Spleen (tissue), 11 donors: Measurements from ENCODE around the gene SMARCA4. TPM values are rescaled to one million over a fixed set of nuclear protein-coding genes. Genes with fewer than 3 reads are reported as not detected.

Source experiments
- DNase-seq: peaks from one replicate; pipeline ENCODE4 v3.0.0-alpha.2; 2020
- H3K27ac ChIP-seq, 8 donors: fragments of 200-600 bp; sonication (generic) in 7 of 8; 1 replicate in 4 of 8; 2 replicates in 4 of 8; pipeline versions ENCODE4 v1.5.0 to v1.8.0; 2016 to 2021; ENCODE audit warnings: inconsistent platforms in 4 of 8, mild to moderate bottlenecking in 4 of 8, moderate library complexity in 1 of 8
- H3K27me3 ChIP-seq, 7 donors: fragments of 200-600 bp; sonication (generic) in 6 of 7; replicated peaks in 1 of 7; 1 replicate in 4 of 7; 2 replicates in 3 of 7; pipeline versions ENCODE4 v1.5.0 to v1.8.0; 2016 to 2021; ENCODE audit warnings: inconsistent platforms in 3 of 7, mild to moderate bottlenecking in 1 of 7
- H3K36me3 ChIP-seq, 6 donors: fragments of 200-600 bp; sonication (generic) in 5 of 6; 1 replicate in 4 of 6; 2 replicates in 2 of 6; pipeline versions ENCODE4 v1.5.0 to v1.8.0; 2016 to 2021; ENCODE audit warnings: inconsistent platforms in 2 of 6
- H3K4me1 ChIP-seq, 6 donors: fragments of 200-600 bp; sonication (generic) in 5 of 6; 1 replicate in 3 of 6; 2 replicates in 3 of 6; pipeline versions ENCODE4 v1.5.0 to v1.8.0; 2016 to 2021; ENCODE audit warnings: inconsistent platforms in 3 of 6
- H3K4me3 ChIP-seq, 8 donors: fragments of 200-600 bp; sonication (generic) in 7 of 8; 1 replicate in 4 of 8; 2 replicates in 4 of 8; pipeline versions ENCODE4 v1.5.0 to v1.8.0; 2016 to 2021; ENCODE audit warnings: inconsistent platforms in 4 of 8, mild to moderate bottlenecking in 4 of 8, moderate library complexity in 2 of 8
- H3K9me3 ChIP-seq, 8 donors: fragments of 200-600 bp; sonication (generic) in 7 of 8; 1 replicate in 4 of 8; 2 replicates in 4 of 8; pipeline versions ENCODE4 v1.5.0 to v1.8.0; 2016 to 2021; ENCODE audit warnings: inconsistent platforms in 4 of 8
- POLR2A ChIP-seq, 3 donors: fragments of 450-650 bp; IDR thresholded peaks; one replicate each; pipeline ENCODE4 v1.5.1; 2017; ENCODE audit warnings: antibody characterized with exemption in 3 of 3, mild to moderate bottlenecking in 1 of 3
- POLR2AphosphoS5 ChIP-seq, 3 donors: sonication (generic); formaldehyde crosslinking; IDR thresholded peaks; one replicate each; pipeline ENCODE4 v1.5.1; 2017; ENCODE audit warnings: antibody characterized with exemption in 3 of 3
- WGBS, 5 donors: extraction: QIAGEN DNeasy Blood & Tissue Kit in 3 of 5; methylation state at CpG; one replicate each; pipeline versions ENCODE4 v1.1.5 to v1.1.7; 2013 to 2018; 5-methylcytosine and 5-hydroxymethylcytosine counted together
- intact Hi-C: fragments of 100-400 bp; cut with DNase I; formaldehyde crosslinking; loops from one replicate; pipeline ENCODE4 v1.15.0; 2023; ENCODE audit warnings: low total_unique reads
- polyA plus RNA-seq, 3 donors: library from polyadenylated mRNA; stranded (reverse); fragments of 200-250 nt; gene quantifications; one replicate each; pipeline ENCODE4 v1.2.1, GENCODE V29; 2013
- small RNA-seq, 4 donors: library from RNA; depleted of rRNA; stranded (forward); fragments of <200 nt; gene quantifications; one replicate each; pipeline ENCODE3, GENCODE V24; 2016
- total RNA-seq, 7 donors: library from RNA; depleted of rRNA in 3 of 7; stranded (reverse); fragments of >200 nt in 3 of 7; fragmentation: NEBNext Ultra II Directional in 4 of 7; extraction: Animal tissue kit (Norgen Biotek cat#: 25700) in 4 of 7; gene quantifications; one replicate each; pipeline versions ENCODE4 v1.1.0 to v1.2.1, GENCODE V29; 2016 to 2021
- TF ChIP-seq, protein P1 (sequence below), 11 experiments: fragments of 200-600 bp in 7 of 11; fragments of 450-650 bp in 4 of 11; sonication (generic) in 4 of 11; IDR thresholded peaks in 8 of 11; conservative IDR thresholded peaks in 3 of 11; 1 replicate in 7 of 11; 2 replicates in 4 of 11; pipeline versions ENCODE4 v1.4.0 to v1.8.0; 2016 to 2021; ENCODE audit warnings: antibody characterized with exemption in 11 of 11, inconsistent platforms in 4 of 11, mild to moderate bottlenecking in 1 of 11
- donor health status: healthy with polysubstance abuse.
- donor health status: DM: no; HTN: no; CAD: no; lungs with moderate emphysema.
- donor health status: DM: no; HTN: no; CAD: no.
- donor health status: Bipolar disorder and iron deficiency.
- donor health status: healthy.
- donor health status: DM: no; HTN: no; CAD: no.
- donor health status: DM: yes; HTN: yes; CAD: no.

The SMARCA4 gene
- total and polyA plus RNA-seq, 10 donors: 41.6 to 95.6 (median 65.8) TPM

DNA sequence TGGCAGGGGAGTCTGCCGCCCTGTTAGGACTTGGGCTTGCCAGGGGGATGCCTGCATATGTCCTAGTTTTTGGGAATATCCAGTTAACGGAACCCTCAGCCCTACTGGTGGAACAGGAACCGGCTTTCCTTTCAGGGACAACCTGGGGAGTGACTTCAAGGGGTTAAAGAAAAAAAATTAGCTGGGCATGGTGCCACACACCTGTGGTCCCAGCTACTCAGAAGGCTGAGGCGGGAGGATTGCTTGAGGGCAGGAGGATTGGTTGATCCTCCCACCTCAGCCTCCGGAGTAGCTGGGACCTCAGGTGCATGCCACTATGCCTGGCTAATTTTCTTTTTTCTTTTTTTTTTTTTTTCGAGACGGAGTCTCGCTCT is 150.9 kb downstream of the SMARCA4 start:
- no peaks in the 10 kb centered on the region for H3K4me1 ChIP-seq
- H3K36me3 ChIP-seq: peaks cover 3 to 100% (median 96%) of the 10 kb centered on the region in 6 donors
- H3K4me3 ChIP-seq: no peak overlapping the region
- no peak for DNase-seq
- no peaks in the 10 kb centered on the region for H3K27me3 ChIP-seq
- TF ChIP-seq, protein P1, sequence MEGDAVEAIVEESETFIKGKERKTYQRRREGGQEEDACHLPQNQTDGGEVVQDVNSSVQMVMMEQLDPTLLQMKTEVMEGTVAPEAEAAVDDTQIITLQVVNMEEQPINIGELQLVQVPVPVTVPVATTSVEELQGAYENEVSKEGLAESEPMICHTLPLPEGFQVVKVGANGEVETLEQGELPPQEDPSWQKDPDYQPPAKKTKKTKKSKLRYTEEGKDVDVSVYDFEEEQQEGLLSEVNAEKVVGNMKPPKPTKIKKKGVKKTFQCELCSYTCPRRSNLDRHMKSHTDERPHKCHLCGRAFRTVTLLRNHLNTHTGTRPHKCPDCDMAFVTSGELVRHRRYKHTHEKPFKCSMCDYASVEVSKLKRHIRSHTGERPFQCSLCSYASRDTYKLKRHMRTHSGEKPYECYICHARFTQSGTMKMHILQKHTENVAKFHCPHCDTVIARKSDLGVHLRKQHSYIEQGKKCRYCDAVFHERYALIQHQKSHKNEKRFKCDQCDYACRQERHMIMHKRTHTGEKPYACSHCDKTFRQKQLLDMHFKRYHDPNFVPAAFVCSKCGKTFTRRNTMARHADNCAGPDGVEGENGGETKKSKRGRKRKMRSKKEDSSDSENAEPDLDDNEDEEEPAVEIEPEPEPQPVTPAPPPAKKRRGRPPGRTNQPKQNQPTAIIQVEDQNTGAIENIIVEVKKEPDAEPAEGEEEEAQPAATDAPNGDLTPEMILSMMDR (IDR thresholded peaks at IDR 0.05 in 8 of 11, conservative IDR thresholded peaks at IDR 0.05 in 3 of 11): no peak
- TF ChIP-seq POLR2AphosphoS5 (IDR thresholded peaks at IDR 0.05): no peak
- no peak for TF ChIP-seq POLR2A (IDR thresholded peaks at IDR 0.05)
- intact Hi-C loops: no loop called here
- no peaks in the 10 kb centered on the region for H3K9me3 ChIP-seq
- no peak overlapping the region for H3K27ac ChIP-seq
- 87 to 97% (median 90%) methylated on average over 5 to 8 of the region's 8 CpGs for WGBS, 5 donors

Small RNA genes lying within 50 kb of the gene (small RNA-seq; reads per million reads assigned to genes)
- gene RF02271 (0 reads per million in 4 donors), gene RN7SL192P (0 to 0.17 (median 0) reads per million in 4 donors)

Other genes with a start within 250 kb of the SMARCA4 start
- gene DNM2, start 243.0 kb upstream of the SMARCA4 start, total RNA-seq: 100 to 1,000 TPM; 175 to 298 (median 197) TPM
- gene DNM2, start 243.0 kb upstream of the SMARCA4 start, polyA plus RNA-seq: 100 to 1,000 TPM in 1 of 3 donors, 10 to 100 TPM in 2; 57.1 to 104 (median 89.0) TPM
- 10 to 100 TPM; 15.2 to 30.5 (median 18.7) TPM for gene TMED1, start 124.8 kb upstream of the SMARCA4 start, total RNA-seq
- gene TMED1, start 124.8 kb upstream of the SMARCA4 start, polyA plus RNA-seq: 10 to 100 TPM; 13.1 to 21.7 (median 19.8) TPM
- 10 to 100 TPM; 11.7 to 48.1 (median 20.3) TPM for gene C19orf38, start 112.6 kb upstream of the SMARCA4 start, total RNA-seq
- gene C19orf38, start 112.6 kb upstream of the SMARCA4 start, polyA plus RNA-seq: 10 to 100 TPM; 10.2 to 15.9 (median 12.1) TPM
- gene CARM1, start 89.5 kb upstream of the SMARCA4 start, total RNA-seq: 10 to 100 TPM; 18.2 to 32.0 (median 29.4) TPM
- 10 to 100 TPM; 13.6 to 25.7 (median 13.7) TPM for gene CARM1, start 89.5 kb upstream of the SMARCA4 start, polyA plus RNA-seq
- 10 to 100 TPM; 24.1 to 42.3 (median 29.8) TPM for gene YIPF2, start 32.4 kb upstream of the SMARCA4 start, total RNA-seq
- gene YIPF2, start 32.4 kb upstream of the SMARCA4 start, polyA plus RNA-seq: 10 to 100 TPM; 12.5 to 28.6 (median 16.8) TPM
- gene TIMM29, start 32.2 kb upstream of the SMARCA4 start, total RNA-seq: 10 to 100 TPM; 18.0 to 24.3 (median 21.3) TPM
- gene TIMM29, start 32.2 kb upstream of the SMARCA4 start, polyA plus RNA-seq: 10 to 100 TPM in 2 of 3 donors, 1 to 10 TPM in 1; 6.8 to 15.1 (median 12.9) TPM
- 100 to 1,000 TPM in 1 of 7 donors, 10 to 100 TPM in 6; 17.9 to 117 (median 49.0) TPM for gene LDLR, start 128.4 kb downstream of the SMARCA4 start, total RNA-seq
- 10 to 100 TPM in 1 of 3 donors, 1 to 10 TPM in 2; 7.0 to 15.7 (median 7.8) TPM for gene LDLR, start 128.4 kb downstream of the SMARCA4 start, polyA plus RNA-seq
- 1 to 10 TPM; 2.0 to 9.7 (median 3.6) TPM for gene SPC24, start 194.8 kb downstream of the SMARCA4 start, total RNA-seq
- gene SPC24, start 194.8 kb downstream of the SMARCA4 start, polyA plus RNA-seq: 1 to 10 TPM; 1.7 to 4.4 (median 3.9) TPM
- 100 to 1,000 TPM in 4 of 7 donors, 10 to 100 TPM in 3; 47.7 to 144 (median 117) TPM for gene KANK2, start 236.5 kb downstream of the SMARCA4 start, total RNA-seq
- 10 to 100 TPM; 16.3 to 34.9 (median 20.1) TPM for gene KANK2, start 236.5 kb downstream of the SMARCA4 start, polyA plus RNA-seq